ENCODE measurements around the gene DHX15.

Gene DHX15

DNA sequence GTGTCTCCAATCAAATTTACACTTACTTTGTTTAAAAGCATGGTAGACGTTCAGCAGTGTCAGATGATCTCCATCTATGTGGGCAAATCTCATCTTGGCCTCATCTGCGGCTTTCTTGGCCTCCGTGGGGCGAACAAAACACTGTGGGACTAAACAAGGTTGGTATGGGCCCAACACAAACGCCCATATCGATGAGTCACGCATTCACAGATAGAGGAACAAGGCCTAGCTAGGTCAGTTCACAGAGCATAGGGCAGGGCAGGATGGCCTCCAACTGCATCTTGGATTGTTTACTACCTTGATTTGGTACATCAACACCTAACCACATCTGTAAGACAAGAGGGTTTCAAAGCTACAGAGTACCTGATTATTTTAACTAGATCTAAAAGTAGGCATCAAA lies 47.3 kb downstream of the DHX15 start:
- CTCF ChIA-PET, result no interaction called here
- POLR2A ChIA-PET, result no interaction called here
- TF ChIP-seq, protein P1, sequence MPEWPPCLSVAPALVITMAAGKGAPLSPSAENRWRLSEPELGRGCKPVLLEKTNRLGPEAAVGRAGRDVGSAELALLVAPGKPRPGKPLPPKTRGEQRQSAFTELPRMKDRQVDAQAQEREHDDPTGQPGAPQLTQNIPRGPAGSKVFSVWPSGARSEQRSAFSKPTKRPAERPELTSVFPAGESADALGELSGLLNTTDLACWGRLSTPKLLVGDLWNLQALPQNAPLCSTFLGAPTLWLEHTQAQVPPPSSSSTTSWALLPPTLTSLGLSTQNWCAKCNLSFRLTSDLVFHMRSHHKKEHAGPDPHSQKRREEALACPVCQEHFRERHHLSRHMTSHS (tag by site-specific recombination; IDR thresholded peaks at IDR 0.05), result no peak
- TF ChIP-seq ZBTB17 (tag by site-specific recombination; IDR thresholded peaks at IDR 0.05), result no peak
- no peak for TF ChIP-seq ZNF114 (tag by site-specific recombination; IDR thresholded peaks at IDR 0.05)
- TF ChIP-seq ZNF433 (tag by site-specific recombination; IDR thresholded peaks at IDR 0.05; ENCODE audit: low read depth), result no peak
- TF ChIP-seq, protein P2, sequence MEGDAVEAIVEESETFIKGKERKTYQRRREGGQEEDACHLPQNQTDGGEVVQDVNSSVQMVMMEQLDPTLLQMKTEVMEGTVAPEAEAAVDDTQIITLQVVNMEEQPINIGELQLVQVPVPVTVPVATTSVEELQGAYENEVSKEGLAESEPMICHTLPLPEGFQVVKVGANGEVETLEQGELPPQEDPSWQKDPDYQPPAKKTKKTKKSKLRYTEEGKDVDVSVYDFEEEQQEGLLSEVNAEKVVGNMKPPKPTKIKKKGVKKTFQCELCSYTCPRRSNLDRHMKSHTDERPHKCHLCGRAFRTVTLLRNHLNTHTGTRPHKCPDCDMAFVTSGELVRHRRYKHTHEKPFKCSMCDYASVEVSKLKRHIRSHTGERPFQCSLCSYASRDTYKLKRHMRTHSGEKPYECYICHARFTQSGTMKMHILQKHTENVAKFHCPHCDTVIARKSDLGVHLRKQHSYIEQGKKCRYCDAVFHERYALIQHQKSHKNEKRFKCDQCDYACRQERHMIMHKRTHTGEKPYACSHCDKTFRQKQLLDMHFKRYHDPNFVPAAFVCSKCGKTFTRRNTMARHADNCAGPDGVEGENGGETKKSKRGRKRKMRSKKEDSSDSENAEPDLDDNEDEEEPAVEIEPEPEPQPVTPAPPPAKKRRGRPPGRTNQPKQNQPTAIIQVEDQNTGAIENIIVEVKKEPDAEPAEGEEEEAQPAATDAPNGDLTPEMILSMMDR (tag by site-specific recombination; IDR thresholded peaks at IDR 0.05), result no peak
- TF ChIP-seq ZNF610 (tag by site-specific recombination; IDR thresholded peaks at IDR 0.05; ENCODE audit: borderline replicate concordance), result no peak
- TF ChIP-seq ZNF274 (IDR thresholded peaks at IDR 0.05; ENCODE audit: low read length), result no peak
- no peak for TF ChIP-seq ZNF274 (tag by site-specific recombination; IDR thresholded peaks at IDR 0.05; ENCODE audit: borderline replicate concordance)
- TF ChIP-seq, protein P3, sequence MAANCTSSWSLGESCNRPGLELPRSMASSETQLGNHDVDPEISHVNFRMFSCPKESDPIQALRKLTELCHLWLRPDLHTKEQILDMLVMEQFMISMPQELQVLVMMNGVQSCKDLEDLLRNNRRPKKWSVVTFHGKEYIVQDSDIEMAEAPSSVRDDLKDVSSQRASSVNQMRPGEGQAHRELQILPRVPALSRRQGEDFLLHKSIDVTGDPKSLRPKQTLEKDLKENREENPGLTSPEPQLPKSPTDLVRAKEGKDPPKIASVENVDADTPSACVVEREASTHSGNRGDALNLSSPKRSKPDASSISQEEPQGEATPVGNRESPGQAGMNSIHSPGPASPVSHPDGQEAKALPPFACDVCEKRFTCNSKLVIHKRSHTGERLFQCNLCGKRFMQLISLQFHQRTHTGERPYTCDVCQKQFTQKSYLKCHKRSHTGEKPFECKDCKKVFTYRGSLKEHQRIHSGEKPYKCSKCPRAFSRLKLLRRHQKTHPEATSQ (tag by site-specific recombination; IDR thresholded peaks at IDR 0.05), result no peak
- TF ChIP-seq, protein P4, sequence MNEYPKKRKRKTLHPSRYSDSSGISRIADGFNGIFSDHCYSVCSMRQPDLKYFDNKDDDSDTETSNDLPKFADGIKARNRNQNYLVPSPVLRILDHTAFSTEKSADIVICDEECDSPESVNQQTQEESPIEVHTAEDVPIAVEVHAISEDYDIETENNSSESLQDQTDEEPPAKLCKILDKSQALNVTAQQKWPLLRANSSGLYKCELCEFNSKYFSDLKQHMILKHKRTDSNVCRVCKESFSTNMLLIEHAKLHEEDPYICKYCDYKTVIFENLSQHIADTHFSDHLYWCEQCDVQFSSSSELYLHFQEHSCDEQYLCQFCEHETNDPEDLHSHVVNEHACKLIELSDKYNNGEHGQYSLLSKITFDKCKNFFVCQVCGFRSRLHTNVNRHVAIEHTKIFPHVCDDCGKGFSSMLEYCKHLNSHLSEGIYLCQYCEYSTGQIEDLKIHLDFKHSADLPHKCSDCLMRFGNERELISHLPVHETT (tag by site-specific recombination; IDR thresholded peaks at IDR 0.05), result no peak
- no peak for TF ChIP-seq ZNF830 (tag by site-specific recombination; IDR thresholded peaks at IDR 0.05; ENCODE audit: low read depth)
- no peak for TF ChIP-seq ZNF169 (tag by site-specific recombination; IDR thresholded peaks at IDR 0.05)
- TF ChIP-seq ZNF292 (tag by site-specific recombination; IDR thresholded peaks at IDR 0.05; ENCODE audit: borderline replicate concordance, low read depth), result no peak
- TF ChIP-seq HOXC10 (CRISPR knock-in tag; IDR thresholded peaks at IDR 0.05), result no peak
- no peak for TF ChIP-seq ZNF561 (tag by site-specific recombination; IDR thresholded peaks at IDR 0.05; ENCODE audit: borderline replicate concordance)
- TF ChIP-seq, protein P5, sequence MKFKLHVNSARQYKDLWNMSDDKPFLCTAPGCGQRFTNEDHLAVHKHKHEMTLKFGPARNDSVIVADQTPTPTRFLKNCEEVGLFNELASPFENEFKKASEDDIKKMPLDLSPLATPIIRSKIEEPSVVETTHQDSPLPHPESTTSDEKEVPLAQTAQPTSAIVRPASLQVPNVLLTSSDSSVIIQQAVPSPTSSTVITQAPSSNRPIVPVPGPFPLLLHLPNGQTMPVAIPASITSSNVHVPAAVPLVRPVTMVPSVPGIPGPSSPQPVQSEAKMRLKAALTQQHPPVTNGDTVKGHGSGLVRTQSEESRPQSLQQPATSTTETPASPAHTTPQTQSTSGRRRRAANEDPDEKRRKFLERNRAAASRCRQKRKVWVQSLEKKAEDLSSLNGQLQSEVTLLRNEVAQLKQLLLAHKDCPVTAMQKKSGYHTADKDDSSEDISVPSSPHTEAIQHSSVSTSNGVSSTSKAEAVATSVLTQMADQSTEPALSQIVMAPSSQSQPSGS (tag by site-specific recombination; IDR thresholded peaks at IDR 0.05; ENCODE audit: low read depth), result no peak
- no peak for TF ChIP-seq ZNF529 (tag by site-specific recombination; IDR thresholded peaks at IDR 0.05; ENCODE audit: insufficient replicate concordance)
- Histone ChIP-seq H3K4me3 (ENCODE audit: low read depth, low read length) (no peak overlapping the region), H3K27ac (ENCODE audit: extremely low read depth, low read depth, low read length) (no peak overlapping the region), H3K36me3 (ENCODE audit: control insufficient read depth in 2 of 2, insufficient read depth in 1 of 2, low read length in 2 of 2) (peaks cover 12 to 82% of the 10 kb centered on the region in 2 experiments; a peak in 2 of 3 replicates), H3K4me1 (ENCODE audit: control insufficient read depth, insufficient read depth, low read length) (no peaks in the 10 kb centered on the region), H3K9me3 (ENCODE audit: control insufficient read depth, insufficient read depth, low read depth, low read length) (no peaks in the 10 kb centered on the region)

DNA sequence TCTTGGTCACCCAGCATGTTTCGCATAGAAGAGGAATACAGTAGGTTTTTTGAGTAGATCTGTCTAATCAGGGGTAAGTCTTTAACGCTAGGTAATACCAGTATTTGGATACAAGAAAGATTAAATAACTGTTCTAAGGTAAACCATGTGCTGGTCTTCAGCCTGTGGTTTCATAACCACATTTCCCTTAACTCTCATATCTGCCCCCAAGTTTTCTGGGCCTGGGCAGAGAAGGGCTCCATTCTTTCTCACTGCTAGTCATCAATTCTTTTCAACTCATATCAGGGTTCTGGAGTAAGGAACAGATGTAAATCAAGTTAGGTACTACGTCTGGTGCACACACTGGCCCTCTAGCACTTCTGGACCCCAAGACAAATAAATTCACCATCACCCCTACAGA lies 49.0 kb downstream of the DHX15 start:
- no peak overlapping the region for H3K4me3 ChIP-seq (ENCODE audit: low read depth, low read length)
- H3K27ac ChIP-seq (ENCODE audit: extremely low read depth, low read depth, low read length), result no peak overlapping the region
- no peaks in the 10 kb centered on the region for H3K4me1 ChIP-seq (ENCODE audit: control insufficient read depth, insufficient read depth, low read length)
- H3K9me3 ChIP-seq (ENCODE audit: control insufficient read depth, insufficient read depth, low read depth, low read length), result no peaks in the 10 kb centered on the region
- peaks cover 16 to 79% of the 10 kb centered on the region in 2 experiments for H3K36me3 ChIP-seq (ENCODE audit: control insufficient read depth in 2 of 2, insufficient read depth in 1 of 2, low read length in 2 of 2)
- ChIA-PET POLR2A (no interaction called here), CTCF (interaction anchor here (0.9 kb wide), 1 partner anchor 16 kb away, joined by 3 read pairs; no protein-coding TSS in a partner anchor)
- TF ChIP-seq ZNF133 (tag by site-specific recombination; IDR thresholded peaks at IDR 0.05) (no peak), ZNF664 (tag by site-specific recombination; IDR thresholded peaks at IDR 0.05) (no peak), ZNF596 (tag by site-specific recombination; IDR thresholded peaks at IDR 0.05) (no peak), ZNF423 (tag by site-specific recombination; IDR thresholded peaks at IDR 0.05) (no peak), ZNF701 (tag by site-specific recombination; IDR thresholded peaks at IDR 0.05) (no peak), ZNF175 (tag by site-specific recombination; IDR thresholded peaks at IDR 0.05) (no peak), ZNF529 (tag by site-specific recombination; IDR thresholded peaks at IDR 0.05; ENCODE audit: insufficient replicate concordance) (no peak), ZSCAN16 (tag by site-specific recombination; IDR thresholded peaks at IDR 0.05) (no peak)
- TF ChIP-seq, protein P6, sequence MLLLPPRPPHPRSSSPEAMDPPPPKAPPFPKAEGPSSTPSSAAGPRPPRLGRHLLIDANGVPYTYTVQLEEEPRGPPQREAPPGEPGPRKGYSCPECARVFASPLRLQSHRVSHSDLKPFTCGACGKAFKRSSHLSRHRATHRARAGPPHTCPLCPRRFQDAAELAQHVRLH (tag by site-specific recombination; IDR thresholded peaks at IDR 0.05), result no peak
- TF ChIP-seq, protein P4 (tag by site-specific recombination; IDR thresholded peaks at IDR 0.05), result no peak
- TF ChIP-seq, protein P1 (tag by site-specific recombination; IDR thresholded peaks at IDR 0.05), result no peak

Measured in HEK293 (cell line).